Measurements from ENCODE around the gene SYNGR2.
"Not testable (repeated sequence)": the region's sequence is repeated elsewhere in the genome, so short reads cannot be mapped to it uniquely, and the experiment has no call there.

The SYNGR2 gene

DNA sequence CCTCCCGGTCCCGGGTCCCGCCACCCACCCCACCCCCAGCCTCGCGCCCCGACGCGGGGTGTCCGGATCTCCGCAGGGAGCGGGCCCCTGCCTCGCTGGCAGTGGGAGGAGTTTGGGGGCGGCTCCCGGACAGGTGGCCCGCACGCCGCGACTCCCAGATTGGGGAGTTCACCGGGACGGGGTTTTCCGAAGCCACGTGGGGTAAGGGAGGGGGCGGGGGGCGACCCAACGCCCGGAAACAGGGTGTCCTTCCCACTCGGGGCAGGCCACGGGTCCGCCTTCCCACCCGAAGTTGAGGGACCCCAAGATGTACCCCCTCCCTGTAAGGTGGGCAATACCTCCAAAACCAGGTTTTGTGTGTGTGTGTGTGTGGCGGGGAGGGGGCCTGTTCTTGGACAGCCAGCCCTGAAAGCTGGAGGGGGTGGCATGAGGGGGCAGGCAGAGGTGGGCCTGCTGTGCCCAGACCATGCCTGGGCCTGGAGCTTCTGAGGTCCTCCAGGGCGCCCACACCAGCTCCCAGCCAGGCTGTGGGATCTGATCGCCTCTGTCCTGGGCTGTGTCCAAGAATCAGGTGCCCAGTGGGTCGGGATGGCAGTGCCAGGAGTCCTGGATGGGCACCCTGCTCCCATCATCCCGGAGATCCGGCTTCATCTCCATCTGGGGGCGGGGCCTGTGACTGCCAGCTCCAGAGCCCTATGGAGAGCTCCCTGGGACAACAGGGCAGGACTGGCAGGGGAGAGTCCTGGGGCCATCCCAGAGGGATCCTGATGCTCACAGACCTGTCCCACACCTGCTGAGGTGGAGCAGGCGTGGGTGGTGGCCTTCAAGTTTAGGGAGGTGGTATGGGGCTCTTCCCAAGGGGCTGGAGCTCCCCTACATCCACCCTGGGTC, 767 bp downstream of the SYNGR2 start:
- peak; percentile 45 for FAIRE-seq
- no peak for DNase-seq (ENCODE audit: extremely low spot score, insufficient read length, low read depth)

DNA sequence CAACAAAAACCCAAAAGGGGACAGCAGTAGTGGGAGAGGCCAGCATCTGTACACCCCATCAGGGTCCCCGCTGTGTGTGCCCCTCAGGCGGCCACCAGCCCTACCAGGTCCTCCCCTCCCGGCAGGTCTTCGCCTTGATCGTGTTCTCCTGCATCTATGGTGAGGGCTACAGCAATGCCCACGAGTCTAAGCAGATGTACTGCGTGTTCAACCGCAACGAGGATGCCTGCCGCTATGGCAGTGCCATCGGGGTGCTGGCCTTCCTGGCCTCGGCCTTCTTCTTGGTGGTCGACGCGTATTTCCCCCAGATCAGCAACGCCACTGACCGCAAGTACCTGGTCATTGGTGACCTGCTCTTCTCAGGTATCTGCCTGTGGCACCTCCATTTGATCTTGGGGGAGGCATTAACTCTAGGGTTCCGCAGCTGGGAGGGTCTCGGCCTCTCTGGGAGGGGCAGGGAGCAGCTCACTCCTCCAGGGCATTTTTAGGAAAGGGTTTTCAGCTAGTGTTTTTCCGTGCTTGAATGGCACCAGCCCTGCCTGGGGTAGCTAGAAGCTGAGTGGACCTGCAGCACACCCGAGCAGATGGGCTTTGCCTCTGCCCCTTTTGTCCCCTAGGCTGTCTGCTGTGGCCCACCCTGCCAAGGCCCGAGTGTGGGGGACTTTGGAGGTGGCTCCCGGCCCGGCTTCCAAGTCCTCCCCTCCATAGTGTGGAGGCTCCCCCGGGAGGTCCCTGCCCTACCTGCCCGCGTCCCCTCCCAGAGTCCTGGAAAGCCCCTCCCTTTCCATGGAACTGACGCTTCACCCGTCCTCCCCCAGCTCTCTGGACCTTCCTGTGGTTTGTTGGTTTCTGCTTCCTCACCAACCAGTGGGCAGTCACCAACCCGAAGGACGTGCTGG, 2.6 kb downstream of the SYNGR2 start:
- FAIRE-seq (no peak), DNase-seq (ENCODE audit: extremely low spot score, insufficient read length, low read depth) (no peak)

DNA sequence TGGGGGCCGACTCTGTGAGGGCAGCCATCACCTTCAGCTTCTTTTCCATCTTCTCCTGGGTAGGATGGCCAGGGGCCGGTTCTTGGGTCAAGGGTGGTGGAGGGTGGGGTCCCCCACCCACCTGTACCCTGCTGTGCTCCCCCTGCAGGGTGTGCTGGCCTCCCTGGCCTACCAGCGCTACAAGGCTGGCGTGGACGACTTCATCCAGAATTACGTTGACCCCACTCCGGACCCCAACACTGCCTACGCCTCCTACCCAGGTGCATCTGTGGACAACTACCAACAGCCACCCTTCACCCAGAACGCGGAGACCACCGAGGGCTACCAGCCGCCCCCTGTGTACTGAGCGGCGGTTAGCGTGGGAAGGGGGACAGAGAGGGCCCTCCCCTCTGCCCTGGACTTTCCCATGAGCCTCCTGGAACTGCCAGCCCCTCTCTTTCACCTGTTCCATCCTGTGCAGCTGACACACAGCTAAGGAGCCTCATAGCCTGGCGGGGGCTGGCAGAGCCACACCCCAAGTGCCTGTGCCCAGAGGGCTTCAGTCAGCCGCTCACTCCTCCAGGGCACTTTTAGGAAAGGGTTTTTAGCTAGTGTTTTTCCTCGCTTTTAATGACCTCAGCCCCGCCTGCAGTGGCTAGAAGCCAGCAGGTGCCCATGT, 3.3 kb downstream of the SYNGR2 start:
- FAIRE-seq; DNase-seq (ENCODE audit: extremely low spot score, insufficient read length, low read depth): not testable (repeated sequence)

DNA sequence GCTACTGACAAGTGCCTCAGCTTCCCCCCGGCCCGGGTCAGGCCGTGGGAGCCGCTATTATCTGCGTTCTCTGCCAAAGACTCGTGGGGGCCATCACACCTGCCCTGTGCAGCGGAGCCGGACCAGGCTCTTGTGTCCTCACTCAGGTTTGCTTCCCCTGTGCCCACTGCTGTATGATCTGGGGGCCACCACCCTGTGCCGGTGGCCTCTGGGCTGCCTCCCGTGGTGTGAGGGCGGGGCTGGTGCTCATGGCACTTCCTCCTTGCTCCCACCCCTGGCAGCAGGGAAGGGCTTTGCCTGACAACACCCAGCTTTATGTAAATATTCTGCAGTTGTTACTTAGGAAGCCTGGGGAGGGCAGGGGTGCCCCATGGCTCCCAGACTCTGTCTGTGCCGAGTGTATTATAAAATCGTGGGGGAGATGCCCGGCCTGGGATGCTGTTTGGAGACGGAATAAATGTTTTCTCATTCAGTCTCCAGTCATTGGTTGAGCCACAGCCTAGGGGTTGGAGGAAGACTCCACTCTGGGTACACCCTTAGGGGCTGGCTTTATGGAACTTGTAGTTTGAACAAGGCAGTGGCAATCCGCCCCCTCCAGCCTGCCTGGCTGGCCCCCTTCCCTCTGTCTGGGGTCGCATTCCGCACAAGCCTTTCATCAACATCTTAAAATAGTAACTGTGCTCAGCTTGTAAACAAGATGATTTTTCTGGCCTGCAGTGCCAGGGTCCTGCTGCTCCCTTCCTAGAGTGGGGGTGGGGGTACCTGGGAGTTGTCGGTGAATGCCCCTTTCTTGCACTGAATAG, 4.1 kb downstream of the SYNGR2 start:
- FAIRE-seq (peak; percentile 12), DNase-seq (ENCODE audit: extremely low spot score, insufficient read length, low read depth) (no peak)

DNA sequence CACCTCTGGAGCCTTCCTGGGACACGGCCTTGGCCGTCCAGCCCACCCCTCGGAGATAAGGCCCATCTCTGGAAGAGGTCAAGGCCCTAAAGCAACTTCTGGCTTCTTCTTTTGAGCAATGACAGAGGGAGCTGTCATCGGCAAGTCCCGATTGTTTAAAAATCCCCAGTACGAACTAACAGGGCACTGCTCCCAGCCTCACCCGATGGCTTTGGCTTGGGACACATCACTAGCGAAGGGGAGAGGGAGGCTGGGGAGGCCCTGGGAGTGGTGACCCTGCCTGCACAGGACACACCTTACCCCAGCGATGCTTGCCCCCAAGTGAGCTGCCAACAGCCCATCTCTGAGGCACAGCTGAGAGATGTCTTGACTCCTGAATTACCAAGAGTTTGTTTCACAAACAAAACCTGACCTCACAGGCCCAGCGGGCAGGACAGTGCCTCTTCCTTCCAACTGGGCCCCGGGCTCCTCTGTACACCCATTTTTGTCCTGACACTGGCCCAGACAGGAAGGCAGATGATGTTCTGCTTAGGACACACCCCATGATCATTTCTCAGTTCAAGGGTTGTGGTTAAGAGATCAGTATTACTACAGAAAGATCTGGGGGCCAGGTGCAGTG, 4.8 kb downstream of the SYNGR2 start:
- DNase-seq (ENCODE audit: extremely low spot score, insufficient read length, low read depth) = no peak
- FAIRE-seq = peak; percentile 81

DNA sequence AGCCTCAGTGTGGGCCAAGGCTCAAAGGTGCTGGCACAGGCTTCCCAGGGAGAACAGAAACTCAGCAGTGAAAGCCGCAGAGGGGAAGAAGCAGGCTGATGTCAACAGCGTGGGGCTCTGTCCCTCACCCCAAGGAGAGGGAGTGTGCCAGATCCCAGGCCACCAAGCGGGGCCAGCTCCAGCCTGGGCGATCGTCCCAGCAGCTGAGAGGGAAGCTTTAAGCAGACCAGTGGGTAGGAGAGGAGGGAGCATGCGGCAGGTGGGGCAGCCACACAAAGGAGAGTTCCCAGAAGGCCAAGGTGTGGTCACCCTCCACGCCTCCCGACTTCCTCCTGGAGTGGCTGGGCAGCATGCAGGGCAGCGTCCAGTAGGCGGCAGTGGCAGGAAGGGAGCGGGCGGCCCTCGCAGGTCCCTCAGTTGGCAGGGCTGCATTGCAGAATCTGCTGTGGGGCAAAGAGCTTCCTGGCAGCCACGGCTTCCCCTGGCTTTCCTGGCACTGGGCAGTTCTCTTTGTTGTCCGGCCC, 6.0 kb downstream of the SYNGR2 start:
- DNase-seq (ENCODE audit: extremely low spot score, insufficient read length, low read depth) (no peak), FAIRE-seq (peak; percentile 35)

DNA sequence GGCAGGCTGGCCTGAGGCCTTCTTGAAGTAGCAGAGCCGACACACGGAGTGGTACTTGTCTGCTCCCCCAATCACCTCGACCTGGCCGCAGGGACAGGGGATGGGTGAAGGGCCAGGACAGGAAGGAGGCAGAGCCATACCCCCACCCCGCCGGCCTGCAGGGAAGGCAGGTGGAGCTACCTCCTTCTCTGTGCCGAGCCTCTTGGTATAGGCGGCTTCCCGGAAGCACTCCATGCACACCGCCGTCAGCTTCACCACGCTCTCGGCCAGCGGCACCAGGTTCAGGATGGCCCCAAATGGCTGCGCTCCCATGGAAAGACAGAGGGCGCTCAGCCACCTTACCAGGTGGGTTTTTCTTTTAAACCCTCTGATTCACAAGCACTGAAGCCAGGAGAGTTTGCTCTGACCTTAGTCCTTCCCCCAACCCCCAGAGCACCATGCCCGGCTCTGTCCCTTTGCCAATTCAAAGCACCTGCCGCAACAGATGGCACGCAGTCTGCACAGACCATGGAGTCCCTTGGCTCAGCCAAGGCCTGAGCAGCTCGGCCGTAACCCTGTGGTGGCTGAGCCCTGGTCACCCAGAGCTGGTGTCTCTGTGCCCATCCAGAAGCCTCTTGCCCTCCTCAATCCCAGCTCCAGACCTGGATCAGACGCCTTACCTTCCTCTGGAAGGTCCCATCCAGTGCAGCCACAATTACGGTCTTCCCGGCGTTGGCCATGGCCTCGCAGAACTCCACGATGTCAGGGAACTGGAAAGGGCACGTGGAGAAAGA, 6.7 kb downstream of the SYNGR2 start:
- no peak for DNase-seq (ENCODE audit: extremely low spot score, insufficient read length, low read depth)
- FAIRE-seq = no peak

DNA sequence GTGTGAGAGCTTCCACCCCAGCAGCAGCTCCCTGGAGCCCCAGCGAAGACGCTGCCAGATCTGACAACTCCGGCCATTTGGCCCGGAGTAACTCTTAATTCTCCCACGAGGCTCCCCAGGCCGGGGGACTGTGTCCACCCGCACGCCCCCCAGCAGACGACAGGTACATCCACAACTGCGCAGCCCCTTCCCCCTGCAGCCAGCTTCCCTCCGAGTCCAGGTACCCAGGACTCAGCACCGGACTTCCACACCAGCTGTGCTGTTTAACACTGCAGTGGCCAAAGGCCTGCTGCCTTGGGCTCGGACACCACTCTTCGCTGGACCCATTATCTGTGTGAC, 7.2 kb downstream of the SYNGR2 start:
- no peak for FAIRE-seq

DNA sequence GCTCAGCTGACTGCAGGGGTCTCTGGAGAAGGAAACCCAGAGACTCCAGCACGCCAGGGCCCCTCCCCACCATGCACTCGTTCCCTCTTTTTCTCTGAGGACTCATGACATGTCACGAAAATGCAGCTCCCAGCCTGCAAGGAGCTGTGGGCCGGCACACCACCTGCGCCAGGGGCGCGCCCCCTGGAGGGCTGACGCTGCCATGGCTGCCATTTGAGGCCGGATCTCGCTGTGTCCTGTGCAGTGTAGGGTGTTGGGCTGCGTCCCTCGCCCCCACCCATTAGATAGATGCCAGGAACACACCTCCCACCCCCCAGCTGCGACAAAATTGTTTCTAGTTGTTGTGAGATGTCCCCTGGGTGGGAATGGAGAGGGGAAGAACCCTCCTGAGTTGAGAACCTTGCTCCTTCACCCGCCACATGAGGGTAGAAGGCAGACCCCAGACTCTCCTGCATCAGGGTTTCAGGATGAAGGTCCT, 8.2 kb downstream of the SYNGR2 start:
- peak; percentile 74 for FAIRE-seq
- DNase-seq (ENCODE audit: extremely low spot score, insufficient read length, low read depth) = no peak

More for the DNA sequence above, 7.2 kb downstream of the SYNGR2 start:
- no peak for DNase-seq (ENCODE audit: extremely low spot score, insufficient read length, low read depth)

DNA sequence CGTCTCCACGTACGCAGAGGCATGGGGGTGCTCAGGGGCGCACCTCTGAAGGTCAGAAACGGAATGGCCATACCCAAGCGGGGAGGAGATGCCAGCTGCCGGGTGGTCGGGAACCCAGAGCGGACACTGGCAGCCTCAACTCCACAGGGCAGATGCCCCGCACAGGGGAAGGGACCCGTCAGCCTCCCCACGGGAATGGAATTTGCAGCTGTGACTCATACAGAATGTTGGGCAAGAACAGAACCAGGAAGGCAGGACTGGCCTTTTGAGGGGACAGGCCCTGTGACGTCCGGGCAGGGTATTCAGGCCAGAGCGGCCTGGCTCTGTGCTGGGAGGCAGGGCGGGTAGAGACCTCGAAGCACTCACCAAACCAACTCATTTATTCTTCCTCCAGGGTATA, 11.0 kb downstream of the SYNGR2 start:
- DNase-seq (ENCODE audit: extremely low spot score, insufficient read length, low read depth) (no peak), FAIRE-seq (no peak)

DNA sequence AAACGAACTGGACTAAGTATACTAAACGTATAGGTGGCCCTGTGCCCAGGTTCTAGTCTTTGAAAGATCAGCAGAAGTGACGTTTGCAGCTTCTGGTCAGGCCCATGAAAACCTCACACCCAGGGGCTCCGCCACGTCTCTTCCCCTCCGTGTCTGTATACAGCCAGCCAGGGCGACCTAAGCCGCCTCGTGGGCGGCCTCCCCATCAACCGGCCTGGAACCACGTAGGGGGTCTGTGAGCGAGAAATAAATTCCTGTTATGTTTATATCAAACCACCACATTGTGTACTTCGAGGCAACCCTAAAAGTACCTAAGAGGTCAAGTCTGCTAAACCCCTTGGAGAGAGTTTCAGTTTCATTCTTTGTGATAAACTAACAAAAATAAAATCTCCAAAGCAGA, 11.7 kb downstream of the SYNGR2 start:
- peak; percentile 18 for FAIRE-seq
- DNase-seq (ENCODE audit: extremely low spot score, insufficient read length, low read depth) = no peak

DNA sequence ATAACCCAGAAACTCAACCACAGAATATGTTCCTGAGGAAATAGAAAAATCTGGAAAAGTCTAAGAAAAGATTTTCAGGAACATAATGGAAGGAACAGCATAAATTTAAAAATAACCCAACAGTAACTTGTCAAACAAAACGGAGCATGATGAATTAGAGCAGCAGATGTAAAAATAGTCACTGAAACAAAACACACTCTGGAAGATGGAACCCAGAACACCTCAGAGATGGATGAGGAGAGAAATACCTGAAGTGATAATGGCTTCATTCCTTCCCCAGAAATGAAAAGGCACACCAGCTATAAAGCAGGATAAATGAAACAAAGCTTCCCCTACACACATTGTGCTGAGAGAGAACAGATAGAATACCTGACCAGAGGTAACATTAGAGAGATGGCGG, 12.1 kb downstream of the SYNGR2 start:
- DNase-seq (ENCODE audit: extremely low spot score, insufficient read length, low read depth) (no peak), FAIRE-seq (no peak)

DNA sequence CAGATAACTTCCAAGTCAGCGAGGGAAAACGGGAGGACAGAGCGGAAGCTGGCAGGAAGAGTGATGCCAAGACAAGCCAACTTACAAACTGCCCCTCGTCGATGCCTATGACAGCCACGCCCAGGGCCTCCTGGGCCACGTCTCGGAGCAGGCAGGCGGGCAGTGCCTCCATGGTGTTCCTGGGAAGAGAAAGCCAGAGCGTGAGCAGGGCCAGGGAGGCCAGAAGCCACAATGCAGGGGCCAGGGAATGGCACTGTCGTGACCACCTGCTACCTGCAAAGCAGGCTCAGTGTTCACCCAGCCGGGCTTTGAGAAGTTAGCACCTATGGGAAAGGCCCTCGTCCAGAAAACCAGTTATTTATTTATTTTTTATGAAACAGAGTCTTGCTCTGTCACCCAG, 14.1 kb downstream of the SYNGR2 start:
- no peak for DNase-seq (ENCODE audit: extremely low spot score, insufficient read length, low read depth)
- FAIRE-seq = no peak

DNA sequence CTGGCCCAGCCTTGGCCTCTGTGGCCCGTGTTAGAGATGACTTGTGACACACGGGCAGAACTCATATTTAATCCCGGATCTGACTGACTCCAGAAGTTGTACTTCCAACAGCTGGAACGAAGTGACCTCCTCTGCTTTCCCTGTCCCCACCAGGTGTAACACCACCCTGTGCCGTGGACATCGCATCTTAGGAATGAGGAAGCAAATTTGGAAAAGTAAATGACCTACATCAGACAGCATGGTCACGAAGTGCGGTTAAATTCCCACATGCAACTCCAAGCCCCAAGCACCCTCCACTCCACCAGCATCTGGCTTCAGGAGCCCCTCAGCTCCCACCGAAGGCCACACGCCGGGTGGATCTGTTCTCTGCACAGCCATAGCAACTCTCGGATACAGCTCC, 15.5 kb downstream of the SYNGR2 start:
- no peak for DNase-seq (ENCODE audit: extremely low spot score, insufficient read length, low read depth)
- FAIRE-seq = no peak

DNA sequence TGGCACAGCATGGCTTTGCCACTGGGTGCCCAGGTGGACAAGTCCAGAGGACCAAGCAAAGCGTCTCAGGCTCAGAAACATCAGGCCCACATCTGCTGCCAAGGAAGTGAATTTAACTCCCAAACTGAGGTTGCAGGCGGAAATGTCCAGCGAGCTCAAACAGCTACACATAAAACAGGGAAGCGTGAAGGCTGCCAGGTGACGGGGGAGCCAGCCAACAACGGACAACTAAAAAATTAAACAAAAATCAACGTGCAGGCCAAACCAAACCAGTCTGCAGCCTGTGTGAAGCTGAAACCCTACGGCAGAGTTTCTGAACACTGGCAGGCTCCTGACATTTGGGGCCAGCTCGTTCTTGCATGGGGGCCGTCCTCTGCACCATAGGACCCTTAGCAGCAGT, 16.0 kb downstream of the SYNGR2 start:
- DNase-seq (ENCODE audit: extremely low spot score, insufficient read length, low read depth) (no peak), FAIRE-seq (no peak)

DNA sequence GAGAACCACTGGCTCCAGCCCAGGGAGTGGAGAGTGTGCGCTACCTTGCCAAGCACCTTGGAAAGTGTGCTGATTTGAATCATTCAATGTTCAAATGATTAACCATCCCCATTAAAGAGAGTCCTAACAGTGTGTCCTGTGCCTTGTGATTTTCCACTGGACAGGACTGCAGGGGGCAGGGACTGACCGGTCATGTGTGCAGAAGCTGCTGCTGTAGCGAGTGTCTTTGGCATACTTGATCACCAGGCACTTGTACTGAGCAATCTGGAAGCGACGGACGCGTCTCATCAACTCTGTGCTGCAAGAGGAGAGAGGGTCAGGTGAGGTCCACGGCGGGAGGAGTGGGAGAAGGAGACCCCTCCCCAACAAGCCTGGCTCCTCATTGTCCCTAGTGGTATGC, 16.5 kb downstream of the SYNGR2 start:
- FAIRE-seq (no peak), DNase-seq (ENCODE audit: extremely low spot score, insufficient read length, low read depth) (no peak)

DNA sequence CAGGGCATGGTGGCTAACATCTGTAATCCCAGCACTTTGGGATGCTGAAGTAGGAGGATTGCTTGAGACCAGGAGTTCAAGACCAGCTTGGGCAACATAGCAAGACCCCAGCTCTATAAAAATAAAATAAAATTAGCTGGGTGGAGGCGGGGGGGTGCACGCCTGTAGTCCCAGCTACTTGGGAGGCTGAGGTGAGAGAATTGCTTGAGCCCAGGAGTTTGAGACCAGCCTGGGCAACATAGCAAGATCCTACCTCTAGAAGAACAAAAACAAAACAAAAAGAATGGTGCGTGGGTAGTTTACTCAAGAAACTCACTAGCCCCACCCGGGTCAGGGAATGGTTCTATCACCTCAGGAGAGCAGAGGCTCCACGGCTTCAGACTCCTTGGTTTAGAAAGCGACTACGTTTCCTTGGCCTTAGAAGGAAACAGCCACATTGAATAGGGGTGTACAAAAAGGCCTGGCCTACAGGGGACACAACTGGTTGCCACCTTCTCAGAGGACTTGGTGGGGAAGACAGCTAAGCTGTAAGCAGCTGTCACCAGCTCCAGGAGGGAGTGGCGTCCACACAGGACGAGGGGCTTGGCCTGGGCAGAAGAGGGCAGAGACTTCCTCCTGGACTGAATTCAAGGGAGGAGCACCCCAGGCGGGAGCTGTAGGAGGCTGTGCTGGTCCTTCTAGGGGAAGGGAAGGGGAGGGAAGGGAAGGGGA, 17.8 kb downstream of the SYNGR2 start:
- FAIRE-seq (no peak), DNase-seq (ENCODE audit: extremely low spot score, insufficient read length, low read depth) (no peak)

Data from GM18507 (cell line).